ENCODE data around the gene STX19. TPM values are rescaled to one million over a fixed set of nuclear protein-coding genes. Genes with fewer than 3 reads are reported as not detected.
"Not testable (repeated sequence)": the region's sequence is repeated elsewhere in the genome, so short reads cannot be mapped to it uniquely, and the experiment has no call there.

The STX19 gene
- total and polyA plus RNA-seq, 2 donors (not counting 1 experiment from before 2014, with no cell fraction given): not detected

GRCh38 chr3:93969443-93969842, 59.0 kb downstream of the STX19 start:
- H3K36me3 ChIP-seq (replicated peaks in 1 of 2; ENCODE audit: control extremely low read depth in 1 of 2, control insufficient read depth in 1 of 2, extremely low read depth in 1 of 2, insufficient read depth in 2 of 2, low read length in 1 of 2): no peaks in the 10 kb centered on the region
- intact Hi-C loops (cut with micrococcal nuclease): no loop called here
- H3K27me3 ChIP-seq (replicated peaks in 1 of 4; ENCODE audit: control extremely low read depth in 1 of 4, control insufficient read depth in 3 of 4, insufficient read depth in 4 of 4, low read length in 3 of 4): peaks cover 1 to 13% (median 8%) of the 10 kb centered on the region in 4 experiments
- no peak overlapping the region for H3K27ac Mint-ChIP-seq
- H3K4me1 ChIP-seq (ENCODE audit: control insufficient read depth in 2 of 2, insufficient read depth in 2 of 2, low read length in 2 of 2): peaks cover 10 to 11% of the 10 kb centered on the region in 2 donors
- H4K20me1 ChIP-seq (ENCODE audit: control insufficient read depth, insufficient read depth, low read length, poor library complexity, severe bottlenecking): no peaks in the 10 kb centered on the region
- H2AFZ ChIP-seq (ENCODE audit: insufficient read depth, low read depth, low read length, poor library complexity, severe bottlenecking): no peak overlapping the region
- peaks cover 0 to 4% (median 0%) of the 10 kb centered on the region in 3 donors for H3K9me3 ChIP-seq (ENCODE audit: control extremely low read depth in 1 of 3, control insufficient read depth in 2 of 3, insufficient read depth in 1 of 3, low read length in 2 of 3)
- H3K4me3 ChIP-seq (ENCODE audit: control extremely low read depth in 1 of 5, extremely low read depth in 1 of 5, insufficient read depth in 1 of 5, low read depth in 2 of 5, low read length in 4 of 5): no peak overlapping the region
- DNase-seq (no peak), ATAC-seq (ENCODE audit: low read depth) (no peak)
- H3K27me3 Mint-ChIP-seq: peaks cover 28% of the 10 kb centered on the region
- TF ChIP-seq CTCF (IDR thresholded peaks at IDR 0.05): no peak
- TF ChIP-seq EZH2 (IDR thresholded peaks at IDR 0.05; ENCODE audit: borderline replicate concordance, insufficient read depth, low read depth, low read length, poor library complexity, severe bottlenecking): no peak
- peaks cover 12% of the 10 kb centered on the region for H3K4me1 Mint-ChIP-seq
- no peaks in the 10 kb centered on the region for H3K79me2 ChIP-seq (ENCODE audit: control insufficient read depth, insufficient read depth, low read length)
- no peak overlapping the region for H3K4me3 Mint-ChIP-seq
- ChIA-PET POLR2A (no interaction called here), CTCF (no interaction called here)
- no peak overlapping the region for H3K27ac ChIP-seq (ENCODE audit: low read length in 2 of 2)
- WGBS (ENCODE audit: insufficient coverage): 67% methylated on average over 3 of the region's 3 CpGs
- no peak overlapping the region for H3K9ac ChIP-seq (ENCODE audit: low read length)
- H3K9me3 Mint-ChIP-seq (ENCODE audit: insufficient read depth): no peaks in the 10 kb centered on the region
- no peak overlapping the region for H3K4me2 ChIP-seq (replicated peaks; ENCODE audit: low read depth, low read length, poor library complexity, severe bottlenecking)

- H3K36me3 ChIP-seq (replicated peaks in 1 of 2; ENCODE audit: control extremely low read depth in 1 of 2, control insufficient read depth in 1 of 2, extremely low read depth in 1 of 2, insufficient read depth in 2 of 2, low read length in 1 of 2); H3K9me3 Mint-ChIP-seq (ENCODE audit: insufficient read depth); DNase-seq; H3K79me2 ChIP-seq (ENCODE audit: control insufficient read depth, insufficient read depth, low read length); H2AFZ ChIP-seq (ENCODE audit: insufficient read depth, low read depth, low read length, poor library complexity, severe bottlenecking); H3K4me3 Mint-ChIP-seq; H3K27me3 ChIP-seq (replicated peaks in 1 of 4; ENCODE audit: control extremely low read depth in 1 of 4, control insufficient read depth in 3 of 4, insufficient read depth in 4 of 4, low read length in 3 of 4); H3K4me1 ChIP-seq (ENCODE audit: control insufficient read depth in 2 of 2, insufficient read depth in 2 of 2, low read length in 2 of 2); intact Hi-C loops (cut with micrococcal nuclease); H3K27ac ChIP-seq (ENCODE audit: low read length in 2 of 2); H3K27ac Mint-ChIP-seq; H3K9me3 ChIP-seq (ENCODE audit: control extremely low read depth in 1 of 3, control insufficient read depth in 2 of 3, insufficient read depth in 1 of 3, low read length in 2 of 3); CTCF ChIA-PET; ATAC-seq (ENCODE audit: low read depth); H3K9ac ChIP-seq (ENCODE audit: low read length); H4K20me1 ChIP-seq (ENCODE audit: control insufficient read depth, insufficient read depth, low read length, poor library complexity, severe bottlenecking); H3K4me3 ChIP-seq (ENCODE audit: control extremely low read depth in 1 of 5, extremely low read depth in 1 of 5, insufficient read depth in 1 of 5, low read depth in 2 of 5, low read length in 4 of 5); POLR2A ChIA-PET; H3K4me1 Mint-ChIP-seq; H3K4me2 ChIP-seq (replicated peaks; ENCODE audit: low read depth, low read length, poor library complexity, severe bottlenecking): not testable (repeated sequence)
- H3K27me3 Mint-ChIP-seq: peaks cover 15% of the 10 kb centered on the region
- 97% methylated on average over 18 of the region's 19 CpGs for WGBS (ENCODE audit: insufficient coverage)
Measured at GRCh38 chr3:93965106-93965505, 63.3 kb downstream of the STX19 start.

Small RNA genes lying within 50 kb of the gene (small RNA-seq; reads per million reads assigned to genes)
- gene RF00019 (ENCODE audit: insufficient read length, low read depth, low replicate concordance) (not detected), gene RNU6-511P (ENCODE audit: insufficient read length, low read depth, low replicate concordance) (not detected)

Other genes starting within 250 kb of the STX19 start
- gene PROS1, start 54.7 kb downstream of the STX19 start, total RNA-seq: not detected in 2 replicates
- 0.03 TPM in 1 of 2 replicates, not detected in the other for gene PROS1, start 54.7 kb downstream of the STX19 start, polyA plus RNA-seq
- 12.2 and 12.9 TPM in 2 replicates for gene ARL13B, start 48.4 kb downstream of the STX19 start, total RNA-seq
- 1.3 and 2.7 TPM in 2 replicates for gene ARL13B, start 48.4 kb downstream of the STX19 start, polyA plus RNA-seq
- gene DHFR2, start 34.3 kb upstream of the STX19 start, total RNA-seq: 8.1 and 8.8 TPM in 2 replicates
- 0.91 and 1.1 TPM in 2 replicates for gene DHFR2, start 34.3 kb upstream of the STX19 start, polyA plus RNA-seq
- gene NSUN3, start 34.5 kb upstream of the STX19 start, total RNA-seq: 23.5 and 25.7 TPM in 2 replicates
- gene NSUN3, start 34.5 kb upstream of the STX19 start, polyA plus RNA-seq: 6.5 and 7.4 TPM in 2 replicates